Measurements from ENCODE around the gene PLK2.
A peak's percentile ranks its signal among the peaks of the same experiment; 100 is the strongest.

The PLK2 gene

DNA sequence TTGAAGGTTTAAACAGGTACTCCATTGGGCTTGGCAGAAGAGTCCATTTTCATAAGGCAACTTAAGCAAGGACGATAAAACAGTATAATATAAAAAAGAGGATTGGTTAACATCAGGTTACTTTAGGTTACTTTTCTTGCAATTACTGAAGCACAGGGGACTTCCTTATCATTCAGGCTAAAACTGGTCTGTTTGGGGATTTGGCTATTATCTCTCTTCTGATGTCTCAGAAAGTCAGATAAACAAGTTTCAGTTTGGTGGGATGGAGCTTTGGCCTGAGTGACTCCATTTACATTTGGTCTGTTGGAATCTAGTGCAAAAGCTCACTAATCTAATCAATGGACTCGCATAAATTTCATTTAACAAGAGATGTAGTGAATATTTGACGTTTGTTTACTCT, 39.3 kb upstream of the PLK2 start:
- H3K27ac ChIP-seq (ENCODE audit: low read depth, low read length): no peak overlapping the region
- DNase-seq: no peak
- H4K12ac ChIP-seq (ENCODE audit: low read depth, low read length): no peak overlapping the region
- H3K9ac ChIP-seq (ENCODE audit: low read length): no peak overlapping the region
- no peaks in the 10 kb centered on the region for H3K36me3 ChIP-seq (ENCODE audit: control insufficient read depth in 1 of 2, insufficient read depth in 2 of 2, low read length in 2 of 2)
- no peaks in the 10 kb centered on the region for H3K4me1 ChIP-seq (ENCODE audit: control insufficient read depth in 1 of 2, insufficient read depth in 2 of 2, low read length in 2 of 2)
- H3K18ac ChIP-seq (ENCODE audit: low read length): no peak overlapping the region
- H3K79me1 ChIP-seq (ENCODE audit: low read length): no peaks in the 10 kb centered on the region
- H2BK120ac ChIP-seq (ENCODE audit: insufficient read depth, low read length, poor library complexity): no peak overlapping the region
- no peak overlapping the region for H3K4me3 ChIP-seq (ENCODE audit: low read depth, low read length)
- no peak overlapping the region for H3K4ac ChIP-seq (ENCODE audit: low read depth, low read length)
- no peak overlapping the region for H2AFZ ChIP-seq (ENCODE audit: insufficient read depth, low read length, poor library complexity)
- no peaks in the 10 kb centered on the region for H3K9me3 ChIP-seq (ENCODE audit: insufficient read depth, low read depth, low read length)
- no peak overlapping the region for H4K91ac ChIP-seq (ENCODE audit: low read depth, low read length)
- H2BK12ac ChIP-seq (ENCODE audit: low read length): no peak overlapping the region
- no peak overlapping the region for H3K14ac ChIP-seq (ENCODE audit: low read length)
- WGBS (ENCODE audit: extremely low coverage, insufficient coverage, insufficient read length): no CpG with 5 or more reads among the region's 3 CpGs
- H3K27me3 ChIP-seq (ENCODE audit: insufficient read depth, low read length): no peaks in the 10 kb centered on the region
- no peaks in the 10 kb centered on the region for H3K79me2 ChIP-seq (ENCODE audit: control insufficient read depth, insufficient read depth, low read length, poor library complexity)
- no peak overlapping the region for H4K8ac ChIP-seq (ENCODE audit: low read depth, low read length)
- no peak overlapping the region for H3K4me2 ChIP-seq (ENCODE audit: low read length)
- no peak overlapping the region for H2AK5ac ChIP-seq (ENCODE audit: low read length)
- H2BK5ac ChIP-seq (ENCODE audit: low read depth, low read length, poor library complexity): no peak overlapping the region
- H3K23ac ChIP-seq (ENCODE audit: low read length): no peak overlapping the region

DNA sequence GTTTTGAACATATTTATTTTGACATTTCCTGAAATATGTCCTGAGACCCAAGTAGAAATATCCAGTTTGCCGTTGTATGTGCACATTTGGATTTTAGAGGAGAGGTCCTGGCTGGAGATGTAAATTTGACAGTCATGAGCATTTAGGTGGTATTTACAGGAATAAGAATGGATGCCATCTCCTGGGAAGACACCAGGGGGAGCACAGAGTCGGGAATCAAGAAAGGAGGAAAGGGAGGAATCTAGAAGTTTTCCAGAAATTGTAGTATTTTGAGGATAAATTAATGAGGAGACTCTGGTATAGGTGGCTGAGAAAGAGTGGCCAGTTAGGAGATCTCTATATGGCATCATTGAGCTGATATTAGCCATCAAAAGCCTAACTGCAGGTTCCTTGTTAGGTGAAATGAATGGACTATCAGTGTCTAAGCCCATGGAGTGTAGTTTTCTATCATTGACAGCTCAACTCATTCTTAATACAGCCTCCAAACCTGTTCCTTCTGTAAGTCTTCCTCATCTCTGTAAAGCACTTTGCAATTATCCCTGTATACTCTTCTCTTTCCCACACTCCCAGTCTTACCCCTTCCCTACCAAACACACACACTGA, 38.6 kb upstream of the PLK2 start:
- Histone ChIP-seq H3K4ac (ENCODE audit: low read depth, low read length) (no peak overlapping the region), H3K4me1 (ENCODE audit: control insufficient read depth in 1 of 2, insufficient read depth in 2 of 2, low read length in 2 of 2) (no peaks in the 10 kb centered on the region)

DNA sequence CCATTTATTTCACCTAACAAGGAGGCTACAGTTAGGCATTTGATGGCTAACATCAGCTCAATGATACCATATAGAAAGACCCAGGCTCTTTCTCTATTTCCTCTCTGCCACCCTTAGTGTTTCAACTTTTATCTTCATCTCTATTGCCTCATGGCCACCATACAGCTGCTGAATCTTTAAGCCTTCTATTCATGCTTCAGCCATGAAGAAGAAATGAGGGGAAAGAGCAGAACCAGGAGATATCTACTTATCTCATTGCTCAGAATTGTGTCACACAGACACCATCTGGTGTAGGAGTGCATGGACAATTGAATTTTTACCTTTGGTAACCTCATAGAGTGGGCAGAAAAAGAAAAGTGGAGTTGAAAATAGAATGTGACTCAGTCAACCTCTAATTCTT, 38.0 kb upstream of the PLK2 start:
- Histone ChIP-seq H3K79me1 (ENCODE audit: low read length) (no peaks in the 10 kb centered on the region), H2BK120ac (ENCODE audit: insufficient read depth, low read length, poor library complexity) (no peak overlapping the region), H3K4me3 (ENCODE audit: low read depth, low read length) (no peak overlapping the region), H4K12ac (ENCODE audit: low read depth, low read length) (no peak overlapping the region), H3K27ac (ENCODE audit: low read depth, low read length) (no peak overlapping the region), H3K9ac (ENCODE audit: low read length) (no peak overlapping the region), H2AK5ac (ENCODE audit: low read length) (no peak overlapping the region), H3K4ac (ENCODE audit: low read depth, low read length) (no peak overlapping the region), H3K18ac (ENCODE audit: low read length) (no peak overlapping the region), H3K27me3 (ENCODE audit: insufficient read depth, low read length) (no peaks in the 10 kb centered on the region), H3K9me3 (ENCODE audit: insufficient read depth, low read depth, low read length) (no peaks in the 10 kb centered on the region), H4K8ac (ENCODE audit: low read depth, low read length) (no peak overlapping the region), H4K91ac (ENCODE audit: low read depth, low read length) (no peak overlapping the region), H3K4me1 (ENCODE audit: control insufficient read depth in 1 of 2, insufficient read depth in 2 of 2, low read length in 2 of 2) (no peaks in the 10 kb centered on the region), H3K36me3 (ENCODE audit: control insufficient read depth in 1 of 2, insufficient read depth in 2 of 2, low read length in 2 of 2) (no peaks in the 10 kb centered on the region), H3K14ac (ENCODE audit: low read length) (no peak overlapping the region), H3K23ac (ENCODE audit: low read length) (no peak overlapping the region), H3K79me2 (ENCODE audit: control insufficient read depth, insufficient read depth, low read length, poor library complexity) (no peaks in the 10 kb centered on the region), H2BK12ac (ENCODE audit: low read length) (no peak overlapping the region), H2AFZ (ENCODE audit: insufficient read depth, low read length, poor library complexity) (no peak overlapping the region), H3K4me2 (ENCODE audit: low read length) (no peak overlapping the region), H2BK5ac (ENCODE audit: low read depth, low read length, poor library complexity) (no peak overlapping the region)
- peak; percentile 77 to 93 for DNase-seq

More for the DNA sequence above, 38.6 kb upstream of the PLK2 start:
- Histone ChIP-seq H3K9ac (ENCODE audit: low read length) (no peak overlapping the region), H3K36me3 (ENCODE audit: control insufficient read depth in 1 of 2, insufficient read depth in 2 of 2, low read length in 2 of 2) (no peaks in the 10 kb centered on the region), H4K8ac (ENCODE audit: low read depth, low read length) (no peak overlapping the region), H3K4me3 (ENCODE audit: low read depth, low read length) (no peak overlapping the region), H4K12ac (ENCODE audit: low read depth, low read length) (no peak overlapping the region), H3K18ac (ENCODE audit: low read length) (no peak overlapping the region), H2AFZ (ENCODE audit: insufficient read depth, low read length, poor library complexity) (no peak overlapping the region), H4K91ac (ENCODE audit: low read depth, low read length) (no peak overlapping the region), H3K9me3 (ENCODE audit: insufficient read depth, low read depth, low read length) (no peaks in the 10 kb centered on the region), H3K4me2 (ENCODE audit: low read length) (no peak overlapping the region), H2BK5ac (ENCODE audit: low read depth, low read length, poor library complexity) (no peak overlapping the region), H3K79me1 (ENCODE audit: low read length) (no peaks in the 10 kb centered on the region), H3K27ac (ENCODE audit: low read depth, low read length) (no peak overlapping the region), H3K79me2 (ENCODE audit: control insufficient read depth, insufficient read depth, low read length, poor library complexity) (no peaks in the 10 kb centered on the region), H2BK120ac (ENCODE audit: insufficient read depth, low read length, poor library complexity) (no peak overlapping the region), H2AK5ac (ENCODE audit: low read length) (no peak overlapping the region), H3K23ac (ENCODE audit: low read length) (no peak overlapping the region), H3K14ac (ENCODE audit: low read length) (no peak overlapping the region), H2BK12ac (ENCODE audit: low read length) (no peak overlapping the region), H3K27me3 (ENCODE audit: insufficient read depth, low read length) (no peaks in the 10 kb centered on the region)
- no CpG with 5 or more reads among the region's 2 CpGs for whole genome bisulfite sequencing (ENCODE audit: extremely low coverage, insufficient coverage, insufficient read length)
- peak in 1 of 2 donors; percentile 35 for DNase-seq

DNA sequence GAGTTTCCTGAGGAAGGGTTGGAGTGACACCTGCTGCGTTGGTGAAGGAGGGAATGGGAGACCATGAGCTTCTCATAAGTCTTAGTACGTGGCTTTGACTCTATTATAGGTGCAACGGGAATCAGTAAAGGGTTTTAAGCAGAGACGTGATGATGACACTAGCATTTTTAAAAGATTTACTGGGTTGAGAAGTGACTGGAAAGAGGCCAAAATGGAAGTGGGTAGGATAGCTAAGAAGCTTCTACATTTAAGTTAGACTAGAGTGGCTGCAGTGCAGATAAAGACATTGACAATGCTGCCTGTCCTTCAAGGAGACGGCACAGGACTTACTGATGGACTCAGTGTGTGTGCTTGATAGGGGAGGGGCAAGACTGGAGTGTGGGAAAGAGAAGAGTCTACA, 37.5 kb upstream of the PLK2 start:
- no peaks in the 10 kb centered on the region for H3K36me3 ChIP-seq (ENCODE audit: control insufficient read depth in 1 of 2, insufficient read depth in 2 of 2, low read length in 2 of 2)
- no peak overlapping the region for H3K27ac ChIP-seq (ENCODE audit: low read depth, low read length)
- no peaks in the 10 kb centered on the region for H3K27me3 ChIP-seq (ENCODE audit: insufficient read depth, low read length)
- H2BK12ac ChIP-seq (ENCODE audit: low read length): no peak overlapping the region
- no peak overlapping the region for H4K91ac ChIP-seq (ENCODE audit: low read depth, low read length)
- H3K18ac ChIP-seq (ENCODE audit: low read length): no peak overlapping the region
- no peak overlapping the region for H3K23ac ChIP-seq (ENCODE audit: low read length)
- no peaks in the 10 kb centered on the region for H3K79me2 ChIP-seq (ENCODE audit: control insufficient read depth, insufficient read depth, low read length, poor library complexity)
- no peak overlapping the region for H2AK5ac ChIP-seq (ENCODE audit: low read length)
- H3K4me3 ChIP-seq (ENCODE audit: low read depth, low read length): no peak overlapping the region
- no peak overlapping the region for H2BK120ac ChIP-seq (ENCODE audit: insufficient read depth, low read length, poor library complexity)
- no peak for DNase-seq
- no peaks in the 10 kb centered on the region for H3K9me3 ChIP-seq (ENCODE audit: insufficient read depth, low read depth, low read length)
- H3K79me1 ChIP-seq (ENCODE audit: low read length): no peaks in the 10 kb centered on the region
- no peak overlapping the region for H3K4ac ChIP-seq (ENCODE audit: low read depth, low read length)
- H2BK5ac ChIP-seq (ENCODE audit: low read depth, low read length, poor library complexity): no peak overlapping the region
- no peak overlapping the region for H2AFZ ChIP-seq (ENCODE audit: insufficient read depth, low read length, poor library complexity)
- WGBS (ENCODE audit: extremely low coverage, insufficient coverage, insufficient read length): no CpG with 5 or more reads among the region's 5 CpGs
- no peak overlapping the region for H3K9ac ChIP-seq (ENCODE audit: low read length)
- H3K4me1 ChIP-seq (ENCODE audit: control insufficient read depth in 1 of 2, insufficient read depth in 2 of 2, low read length in 2 of 2): no peaks in the 10 kb centered on the region
- H3K4me2 ChIP-seq (ENCODE audit: low read length): no peak overlapping the region
- H3K14ac ChIP-seq (ENCODE audit: low read length): no peak overlapping the region
- H4K12ac ChIP-seq (ENCODE audit: low read depth, low read length): no peak overlapping the region
- H4K8ac ChIP-seq (ENCODE audit: low read depth, low read length): no peak overlapping the region

Data from trophoblast cell (in vitro differentiated cells and primary cell).